Lower leg skin (tissue), 3 donors: ENCODE measurements around the gene TBC1D20.

Source experiments
- POLR2A ChIP-seq, 2 donors: fragments of 450-650 bp; IDR thresholded peaks; one replicate each; pipeline ENCODE4 v1.6.1; 2016 to 2017; ENCODE audit warnings: antibody characterized with exemption in 2 of 2, mild to moderate bottlenecking in 1 of 2, moderate library complexity in 1 of 2
- TF ChIP-seq, protein P1 (sequence below), 3 donors: fragments of 450-650 bp; IDR thresholded peaks; one replicate each; pipeline ENCODE4 v1.5.1; 2016; ENCODE audit warnings: antibody characterized with exemption in 3 of 3, mild to moderate bottlenecking in 3 of 3, moderate library complexity in 2 of 3

DNA sequence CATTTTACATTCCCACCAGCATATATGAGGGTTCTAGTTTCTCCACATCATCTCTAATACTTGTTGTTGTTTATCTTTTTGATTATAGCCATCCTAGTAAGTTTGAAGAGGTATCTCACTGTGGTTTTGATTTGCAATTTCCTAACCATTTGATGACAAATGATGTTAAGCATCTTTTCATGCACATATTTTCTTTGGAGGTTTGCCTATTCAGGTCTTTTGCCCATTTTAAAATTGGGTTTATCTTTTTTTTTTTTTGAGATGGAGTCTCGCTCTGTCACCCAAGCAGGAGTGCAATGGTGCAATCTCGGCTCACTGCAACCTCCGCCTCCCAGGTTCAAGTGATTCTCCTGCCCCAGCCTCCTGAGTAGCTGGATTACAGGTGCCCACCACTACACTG lies 50.3 kb downstream of the TBC1D20 start:
- TF ChIP-seq POLR2A (IDR thresholded peaks at IDR 0.05) = no peak
- TF ChIP-seq, protein P1, sequence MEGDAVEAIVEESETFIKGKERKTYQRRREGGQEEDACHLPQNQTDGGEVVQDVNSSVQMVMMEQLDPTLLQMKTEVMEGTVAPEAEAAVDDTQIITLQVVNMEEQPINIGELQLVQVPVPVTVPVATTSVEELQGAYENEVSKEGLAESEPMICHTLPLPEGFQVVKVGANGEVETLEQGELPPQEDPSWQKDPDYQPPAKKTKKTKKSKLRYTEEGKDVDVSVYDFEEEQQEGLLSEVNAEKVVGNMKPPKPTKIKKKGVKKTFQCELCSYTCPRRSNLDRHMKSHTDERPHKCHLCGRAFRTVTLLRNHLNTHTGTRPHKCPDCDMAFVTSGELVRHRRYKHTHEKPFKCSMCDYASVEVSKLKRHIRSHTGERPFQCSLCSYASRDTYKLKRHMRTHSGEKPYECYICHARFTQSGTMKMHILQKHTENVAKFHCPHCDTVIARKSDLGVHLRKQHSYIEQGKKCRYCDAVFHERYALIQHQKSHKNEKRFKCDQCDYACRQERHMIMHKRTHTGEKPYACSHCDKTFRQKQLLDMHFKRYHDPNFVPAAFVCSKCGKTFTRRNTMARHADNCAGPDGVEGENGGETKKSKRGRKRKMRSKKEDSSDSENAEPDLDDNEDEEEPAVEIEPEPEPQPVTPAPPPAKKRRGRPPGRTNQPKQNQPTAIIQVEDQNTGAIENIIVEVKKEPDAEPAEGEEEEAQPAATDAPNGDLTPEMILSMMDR (IDR thresholded peaks at IDR 0.05) = no peak
